Measurements from ENCODE around the gene NMRAL1.

Gene NMRAL1

DNA sequence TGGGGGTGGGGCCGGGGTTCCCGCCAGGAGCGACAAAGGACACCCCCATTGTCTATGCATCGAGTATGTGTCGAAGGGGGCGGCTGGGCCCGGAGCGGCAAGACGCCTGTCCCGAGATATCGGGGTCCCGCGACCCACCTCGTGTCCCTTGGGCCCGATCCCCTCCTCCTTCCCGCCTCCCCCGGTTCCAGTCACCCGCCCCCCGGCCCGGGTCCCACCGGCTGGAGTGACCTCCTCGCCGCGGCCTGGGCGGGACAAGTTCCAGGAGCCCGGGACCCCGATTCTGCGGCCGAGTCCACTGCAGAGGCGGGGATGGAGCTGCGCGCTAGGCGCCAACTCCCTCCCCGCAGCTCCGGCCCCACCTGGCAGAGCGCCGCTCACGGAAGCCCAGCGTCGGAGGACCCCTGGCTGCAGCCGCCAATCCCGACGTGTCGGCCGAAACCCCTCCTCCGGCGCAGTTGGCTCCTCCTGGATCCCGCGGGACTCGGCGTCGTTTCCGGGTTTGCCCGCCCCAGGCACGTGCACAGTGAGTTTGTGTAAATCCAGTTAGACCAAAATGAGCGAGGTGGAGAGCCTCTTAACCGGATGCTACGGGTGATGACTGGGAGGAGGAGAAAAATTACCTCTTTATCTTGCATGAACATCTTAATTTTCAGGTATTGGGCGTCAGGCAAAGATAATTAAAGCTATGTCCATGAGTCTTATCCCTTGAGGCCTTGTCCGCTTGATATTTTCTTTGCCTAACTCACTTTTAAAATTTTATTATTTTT, at the start of gene NMRAL1:
Gene NMRAL1, minus strand, starts transcription at position 434 of the 770 bp plus-strand sequence. CDS start 493 bp downstream, outside the sequence.
- peak; percentile 87 for DNase-seq (ENCODE audit: low read depth)

DNA sequence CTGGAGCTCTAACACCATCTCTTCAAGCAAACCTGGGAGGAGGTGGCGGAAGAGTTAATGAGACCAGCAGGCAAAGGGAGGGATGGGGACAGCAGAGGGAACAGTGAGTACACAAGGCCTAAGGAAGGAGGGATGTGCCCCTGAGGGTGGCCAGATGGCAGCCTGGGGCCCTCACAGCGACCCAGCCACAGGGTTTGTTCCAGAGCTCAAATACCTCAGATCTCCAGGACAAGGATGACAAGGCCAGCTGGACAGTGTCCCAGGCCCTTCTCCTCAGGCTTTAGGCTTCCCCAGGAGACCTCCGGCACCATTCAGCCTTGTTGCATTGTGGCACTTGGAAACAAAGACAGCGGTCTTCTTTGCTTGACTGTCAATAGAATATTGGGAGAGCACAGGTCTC, 49.3 kb upstream of the NMRAL1 start:
- no peak for DNase-seq (ENCODE audit: low read depth)

DNA sequence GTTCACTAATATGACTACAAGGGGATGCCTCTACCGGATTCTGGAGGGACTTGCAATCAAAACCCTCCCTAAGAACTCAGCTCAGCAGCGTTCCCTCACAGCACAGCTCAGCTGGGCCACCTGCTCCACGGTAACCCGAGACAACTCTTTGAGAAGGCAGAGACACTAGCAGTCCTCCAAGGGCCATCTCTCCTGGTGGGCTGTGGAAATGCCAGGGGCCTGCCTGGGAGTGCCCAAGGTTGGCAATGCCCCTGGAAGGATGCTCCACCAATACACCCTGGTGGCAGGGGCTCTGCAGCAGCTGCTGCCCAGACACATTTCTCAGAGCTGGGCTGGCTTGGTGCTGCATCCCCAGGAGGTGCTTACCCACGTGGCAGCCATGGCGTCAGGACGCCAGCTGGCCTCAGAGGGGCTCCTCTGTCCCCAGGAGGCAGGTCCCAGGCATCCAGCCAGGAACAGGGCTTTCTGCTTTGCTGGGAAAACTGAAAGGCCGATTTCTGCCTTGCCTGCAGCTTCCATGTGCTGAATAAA, 47.7 kb upstream of the NMRAL1 start:
- peak; percentile 46 for DNase-seq (ENCODE audit: low read depth)

DNA sequence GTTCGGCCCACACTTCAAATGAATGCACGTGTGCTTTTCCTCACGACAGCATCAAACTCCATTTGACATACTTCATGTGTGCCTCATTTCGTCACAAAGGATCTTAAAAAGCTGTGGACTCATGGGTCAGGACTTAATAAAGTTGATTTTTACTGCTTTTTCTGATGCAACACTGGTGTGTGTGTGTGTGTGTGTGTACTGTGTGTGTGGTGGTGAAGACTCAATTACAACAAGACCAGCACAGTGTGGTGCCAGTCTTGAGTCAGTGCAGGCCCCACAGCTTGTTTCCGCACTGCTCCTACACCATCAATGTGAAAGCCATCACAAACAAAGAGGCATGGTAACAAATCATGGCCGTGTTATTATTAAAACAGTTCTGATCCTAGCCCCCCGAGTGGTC, 46.5 kb upstream of the NMRAL1 start:
- DNase-seq (ENCODE audit: low read depth): peak; percentile 43

DNA sequence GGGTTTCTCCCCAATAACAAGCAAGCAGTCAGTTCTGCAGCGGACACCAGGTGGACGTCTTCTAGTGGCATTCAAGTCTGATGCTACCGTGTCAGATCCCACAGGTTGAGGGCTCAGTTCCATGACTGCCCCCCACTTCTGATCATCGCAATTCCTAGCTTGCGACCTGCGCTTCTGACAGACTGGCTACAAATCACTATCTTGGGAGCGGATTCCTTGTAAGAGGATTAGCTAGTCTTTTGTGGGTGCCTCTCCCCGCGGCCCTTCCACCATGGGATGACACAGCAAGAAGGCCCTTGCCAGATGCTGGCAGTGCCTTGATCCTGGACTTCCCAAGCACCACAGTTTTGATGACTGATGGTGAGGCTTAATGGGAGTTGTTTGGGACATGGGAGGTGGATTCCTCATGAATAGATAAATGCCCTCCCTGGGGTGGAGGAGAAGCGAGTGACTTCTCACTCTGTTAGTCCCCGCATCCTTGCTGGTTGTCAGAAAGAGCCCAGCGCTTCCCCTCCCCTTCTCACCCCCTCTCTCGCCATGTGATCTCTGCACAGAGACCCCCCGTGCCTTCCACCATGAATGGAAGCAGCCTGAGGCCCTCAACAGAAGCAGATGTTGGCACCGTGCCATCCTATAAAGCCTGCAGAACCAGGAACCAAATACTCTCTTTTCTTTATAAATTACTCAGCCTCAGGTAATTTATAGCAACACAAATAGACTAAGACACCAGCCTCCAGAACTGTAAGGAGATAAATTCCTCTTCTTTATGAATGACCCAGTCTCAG, 45.0 kb upstream of the NMRAL1 start:
- DNase-seq (ENCODE audit: low read depth): peak; percentile 72

DNA sequence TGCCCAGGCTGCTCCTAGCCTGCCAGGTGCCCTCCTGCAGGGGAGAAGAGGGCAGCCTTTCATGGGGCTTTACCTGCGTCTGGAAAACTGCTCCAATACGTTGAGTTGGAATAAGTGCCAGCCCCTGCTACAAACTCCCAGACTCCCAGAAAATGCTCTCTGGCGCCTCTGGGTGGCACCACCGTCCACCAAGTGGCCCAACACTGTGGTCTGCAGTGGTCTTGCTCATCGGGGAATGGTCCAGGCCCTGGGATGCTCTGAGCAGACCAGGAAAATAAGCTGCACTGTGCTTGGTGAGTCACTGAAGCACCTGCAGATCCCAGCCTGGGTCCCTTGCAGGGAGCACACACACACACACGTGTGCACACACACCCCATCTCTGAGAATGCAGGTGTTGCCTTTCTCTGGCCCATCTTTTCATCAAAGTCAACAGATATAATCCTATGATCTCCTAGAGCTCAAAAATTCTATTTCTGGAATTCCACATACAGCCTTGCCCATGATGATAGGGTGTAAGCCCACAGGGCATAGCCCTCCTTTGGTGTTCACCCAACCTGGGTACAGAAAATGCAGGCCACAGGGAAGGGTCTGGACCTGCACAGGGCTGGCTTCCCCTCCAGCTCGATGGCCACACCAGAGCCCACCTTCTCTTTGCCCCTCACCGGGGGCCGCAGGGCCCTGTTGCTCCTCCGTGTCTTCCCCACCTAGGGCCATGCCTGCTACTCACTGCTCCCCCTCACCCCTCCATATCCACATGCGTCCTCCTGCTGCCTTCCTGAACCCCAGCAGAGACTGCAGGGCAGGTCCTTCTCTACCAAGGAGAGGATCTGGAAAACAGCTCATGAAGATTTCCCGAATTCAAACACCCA, 43.6 kb upstream of the NMRAL1 start:
- peak; percentile 54 for DNase-seq (ENCODE audit: low read depth)

DNA sequence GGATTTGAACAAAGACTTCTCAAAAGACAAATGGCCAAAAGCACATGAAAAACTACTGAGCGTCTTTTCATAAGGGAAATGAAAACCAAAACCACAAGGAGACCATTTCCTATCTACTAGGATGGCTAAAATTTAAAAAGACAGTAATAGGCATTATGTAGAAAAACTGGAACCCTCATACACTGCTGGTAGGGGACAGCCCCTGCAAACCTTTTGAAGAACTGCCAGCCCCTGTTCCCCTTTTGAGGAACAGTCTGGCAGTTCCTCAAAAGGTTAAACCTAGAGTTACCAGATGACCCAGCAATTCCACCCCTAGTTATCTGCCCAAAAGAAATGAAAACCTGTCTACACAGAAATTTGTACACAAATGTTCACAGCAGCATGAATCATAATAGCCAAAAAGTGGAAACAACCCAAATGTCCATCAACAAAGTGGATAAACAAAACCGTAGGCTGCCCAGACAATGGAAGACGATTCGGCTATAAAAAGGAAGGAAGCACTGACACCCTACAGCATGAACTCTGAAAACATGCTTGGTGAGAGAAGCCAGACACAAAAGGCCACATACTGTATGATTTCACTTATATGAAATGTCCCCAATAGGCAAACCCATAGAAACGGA, 41.3 kb upstream of the NMRAL1 start:
- DNase-seq (ENCODE audit: low read depth): no peak

DNA sequence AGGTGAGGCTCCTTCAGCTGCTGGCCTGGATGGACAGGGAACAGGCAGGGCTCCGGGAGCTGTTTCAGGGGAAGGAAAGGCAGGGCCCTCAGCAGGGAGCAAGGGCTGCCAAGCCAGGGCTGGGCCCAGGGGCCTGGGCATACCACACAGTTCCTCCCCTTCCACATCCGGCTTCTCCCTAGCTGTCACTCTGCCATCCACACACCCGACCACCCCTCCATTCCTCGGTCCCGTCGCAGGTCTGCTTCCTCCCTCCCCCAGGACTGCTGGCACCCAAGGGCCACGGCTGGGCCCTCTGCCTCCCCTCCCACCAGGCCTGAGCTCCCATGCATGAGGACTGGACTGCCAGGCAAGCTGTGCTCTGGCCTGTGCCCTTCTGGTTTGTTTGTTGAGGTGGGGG, 40.2 kb upstream of the NMRAL1 start:
- no peak for DNase-seq (ENCODE audit: low read depth)

DNA sequence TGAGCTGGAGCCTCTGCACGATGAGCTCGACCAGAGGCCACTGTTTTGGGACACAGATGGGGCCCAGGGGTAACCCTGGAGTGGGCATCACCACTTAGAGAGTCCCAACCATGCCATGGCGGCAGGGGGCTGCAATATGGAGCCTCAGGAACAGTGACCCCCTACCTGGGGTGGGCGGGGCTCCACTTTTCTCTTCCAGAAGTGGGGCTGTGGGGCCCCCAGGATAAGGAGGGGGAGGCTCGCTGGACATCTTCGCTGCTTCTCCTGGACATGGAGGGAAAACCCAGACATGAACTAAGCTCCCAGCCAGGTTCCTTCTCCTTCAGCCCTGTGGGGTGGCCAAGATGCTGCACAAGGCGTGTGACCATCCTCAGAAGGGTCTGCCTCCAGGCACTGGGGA, 39.5 kb upstream of the NMRAL1 start:
- DNase-seq (ENCODE audit: low read depth): no peak

DNA sequence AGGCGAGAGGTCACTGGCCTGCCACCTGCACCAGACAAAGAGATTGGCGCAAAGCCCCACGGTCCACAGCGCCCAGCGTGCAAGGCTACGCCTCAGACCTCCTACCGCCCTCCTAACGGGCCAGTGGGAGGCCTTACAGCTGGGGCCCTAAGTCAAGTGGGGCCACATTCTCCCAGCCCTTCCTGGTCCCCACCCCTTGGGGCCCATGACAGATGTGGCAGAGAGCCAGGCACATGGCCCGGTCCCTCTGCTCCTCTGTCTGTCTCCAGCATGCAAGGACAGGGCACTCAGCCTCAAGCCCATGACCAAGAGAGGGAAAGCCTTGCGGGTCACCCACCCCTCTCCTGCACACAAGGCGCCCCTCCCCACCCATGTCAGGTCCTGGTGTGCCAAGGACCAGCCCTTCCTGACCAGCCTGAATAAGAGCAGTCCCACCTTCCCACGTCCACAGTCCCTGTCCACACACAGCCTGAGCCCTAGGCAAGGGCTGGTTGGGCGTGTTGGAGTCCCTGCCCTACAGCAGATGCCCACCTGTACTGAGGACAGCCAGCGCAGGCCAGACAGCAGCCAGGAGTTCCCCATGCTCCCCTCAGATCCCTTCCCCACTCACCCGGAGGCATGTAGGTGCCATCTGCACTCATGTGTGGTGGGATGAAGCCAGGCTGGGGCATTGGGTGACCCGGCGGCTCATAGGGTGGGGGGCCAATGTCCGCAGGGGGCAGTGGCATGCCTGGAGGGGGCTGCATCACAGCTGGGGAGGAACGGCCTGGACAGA, 38.8 kb upstream of the NMRAL1 start:
- no peak for DNase-seq (ENCODE audit: low read depth)

DNA sequence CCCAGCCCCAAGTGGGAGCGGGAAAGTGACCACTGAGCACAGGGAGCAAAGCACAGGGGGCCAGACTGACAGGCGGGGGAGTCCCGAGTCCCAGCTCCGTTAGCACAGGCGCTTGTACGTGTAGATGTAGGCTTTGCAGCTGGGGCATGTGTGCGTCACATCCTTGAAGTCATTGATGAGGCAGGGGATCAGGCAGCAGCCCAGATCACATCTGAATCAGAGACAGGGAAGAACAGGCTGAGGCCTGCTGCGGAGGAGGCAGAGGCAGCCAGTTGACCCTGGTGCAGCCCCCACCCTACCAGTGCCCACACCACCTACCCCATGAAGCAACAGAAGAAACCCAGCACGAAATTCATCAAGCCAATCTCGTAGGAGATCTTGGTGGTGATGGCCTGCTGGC, 38.0 kb upstream of the NMRAL1 start:
- DNase-seq (ENCODE audit: low read depth): no peak

DNA sequence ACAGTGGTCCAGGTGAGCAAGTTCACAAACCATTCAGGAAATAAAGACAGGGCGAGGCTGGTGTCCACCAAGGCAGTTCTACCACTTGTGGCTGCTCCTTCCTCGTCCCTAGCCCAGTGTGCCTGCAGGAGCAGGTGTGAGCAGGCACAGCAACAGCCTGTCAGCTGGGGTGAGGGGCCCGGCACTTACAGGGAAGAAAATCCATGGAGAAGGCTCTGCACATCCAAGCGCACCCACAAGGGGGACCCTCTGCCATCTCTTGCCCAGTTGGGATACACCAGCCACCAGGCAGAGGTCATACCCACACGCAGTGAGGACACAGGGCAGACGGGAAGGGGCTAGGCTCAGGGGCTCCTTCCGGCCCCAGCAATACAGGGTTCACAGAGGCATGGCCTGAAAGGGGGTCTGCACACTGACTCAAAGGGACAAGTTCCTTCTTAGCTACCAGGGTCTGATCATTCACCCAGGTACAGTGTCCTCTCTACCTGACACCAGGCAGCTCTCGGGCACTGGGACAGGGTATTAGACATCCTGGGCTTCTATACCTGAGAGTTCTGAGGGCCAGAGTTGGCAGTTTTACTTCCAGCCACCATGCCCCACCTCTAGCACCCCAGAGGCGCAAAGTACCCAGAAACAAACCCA, 37.1 kb upstream of the NMRAL1 start:
- peak; percentile 45 for DNase-seq (ENCODE audit: low read depth)

DNA sequence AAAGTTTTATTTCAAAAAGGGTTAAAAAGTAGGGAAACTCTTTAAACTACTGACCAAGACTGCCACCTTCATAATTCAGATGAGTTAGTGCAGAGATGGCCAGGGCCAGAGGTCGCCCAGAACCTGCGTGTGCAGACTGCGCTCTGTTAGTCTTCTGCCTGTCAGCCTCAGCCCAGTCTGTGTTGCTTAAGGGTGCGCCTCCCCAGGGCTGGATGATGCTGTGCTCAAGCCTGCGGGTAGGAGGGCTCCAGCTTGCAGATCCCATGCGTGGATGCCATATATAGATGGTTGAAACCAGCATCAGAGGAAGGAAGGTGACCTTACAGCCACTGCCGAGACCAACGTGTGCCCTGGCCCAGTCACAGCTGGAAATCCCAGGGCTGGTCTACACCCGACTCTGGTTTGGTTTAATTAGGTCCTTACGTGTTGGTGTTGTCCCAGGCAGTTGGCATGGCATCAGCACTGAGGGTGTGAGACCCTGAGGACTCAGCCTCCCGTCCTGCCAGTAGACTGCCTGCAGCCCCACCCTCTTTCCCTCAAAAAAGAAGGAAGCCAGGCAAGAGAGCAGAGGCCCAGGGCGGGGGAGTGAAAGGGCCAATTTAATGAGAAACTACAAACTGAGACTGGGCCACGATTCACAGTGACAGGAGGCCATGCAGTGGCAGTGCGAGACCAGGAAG, 36.5 kb upstream of the NMRAL1 start:
- no peak for DNase-seq (ENCODE audit: low read depth)

DNA sequence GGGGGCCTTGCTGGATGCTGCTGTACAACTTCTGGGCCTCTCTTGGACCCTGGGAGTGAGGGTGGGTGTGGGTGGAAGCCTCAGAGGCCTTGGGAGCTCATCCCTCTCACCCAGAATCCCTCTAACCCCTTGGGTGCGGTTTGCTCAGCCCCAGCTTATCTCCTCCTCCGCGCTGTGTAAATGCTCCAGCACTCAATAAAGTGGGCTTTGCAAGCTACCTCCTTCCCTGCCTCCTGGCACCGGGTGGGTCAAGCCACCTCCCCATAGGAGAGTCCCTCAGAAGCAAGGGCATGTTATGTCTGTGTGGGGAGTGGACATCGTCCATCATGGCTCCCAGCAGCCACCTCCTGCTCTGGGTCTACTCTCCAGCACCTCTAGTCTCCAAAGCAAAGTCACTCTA, 35.7 kb upstream of the NMRAL1 start:
- DNase-seq (ENCODE audit: low read depth): no peak

DNA sequence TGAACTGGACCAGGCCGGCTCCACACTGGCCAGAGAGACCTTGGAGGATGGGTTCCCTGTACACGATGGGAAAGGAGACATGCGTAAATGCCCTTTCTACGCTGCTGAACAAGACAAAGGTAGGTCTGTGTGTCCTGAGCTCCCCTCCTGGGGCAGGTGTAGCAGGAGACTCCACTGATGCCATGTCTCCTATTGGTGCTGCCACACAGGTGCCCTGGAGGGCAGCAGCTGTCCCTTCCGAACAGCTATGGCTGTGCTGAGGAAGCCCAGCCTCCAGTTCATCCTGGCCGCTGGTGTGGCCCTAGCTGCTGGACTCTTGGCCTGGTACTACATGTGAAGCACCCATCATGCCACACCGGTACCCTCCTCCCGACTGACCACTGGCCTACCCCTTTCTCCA, 35.0 kb upstream of the NMRAL1 start:
- DNase-seq (ENCODE audit: low read depth): no peak

DNA sequence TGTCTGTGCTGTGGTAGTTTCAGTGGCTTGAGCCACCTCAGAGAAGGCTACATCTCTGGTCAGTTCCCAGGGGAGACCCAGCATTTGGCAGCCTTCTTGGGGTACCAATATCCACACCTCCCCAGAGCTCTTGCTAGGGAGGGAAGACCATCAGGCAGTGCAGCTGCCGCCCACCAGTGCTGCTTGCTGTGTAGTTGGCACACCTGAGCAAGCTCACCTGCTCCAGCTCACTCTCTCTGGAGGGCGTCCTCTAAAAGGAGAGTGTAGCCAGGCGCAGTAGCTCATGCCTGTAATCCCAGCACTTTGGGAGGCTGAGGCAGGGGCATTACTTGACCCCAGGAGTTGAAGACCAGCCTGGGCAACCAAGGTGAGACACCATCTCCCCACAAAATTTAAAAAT, 34.4 kb upstream of the NMRAL1 start:
- DNase-seq (ENCODE audit: low read depth): no peak

DNA sequence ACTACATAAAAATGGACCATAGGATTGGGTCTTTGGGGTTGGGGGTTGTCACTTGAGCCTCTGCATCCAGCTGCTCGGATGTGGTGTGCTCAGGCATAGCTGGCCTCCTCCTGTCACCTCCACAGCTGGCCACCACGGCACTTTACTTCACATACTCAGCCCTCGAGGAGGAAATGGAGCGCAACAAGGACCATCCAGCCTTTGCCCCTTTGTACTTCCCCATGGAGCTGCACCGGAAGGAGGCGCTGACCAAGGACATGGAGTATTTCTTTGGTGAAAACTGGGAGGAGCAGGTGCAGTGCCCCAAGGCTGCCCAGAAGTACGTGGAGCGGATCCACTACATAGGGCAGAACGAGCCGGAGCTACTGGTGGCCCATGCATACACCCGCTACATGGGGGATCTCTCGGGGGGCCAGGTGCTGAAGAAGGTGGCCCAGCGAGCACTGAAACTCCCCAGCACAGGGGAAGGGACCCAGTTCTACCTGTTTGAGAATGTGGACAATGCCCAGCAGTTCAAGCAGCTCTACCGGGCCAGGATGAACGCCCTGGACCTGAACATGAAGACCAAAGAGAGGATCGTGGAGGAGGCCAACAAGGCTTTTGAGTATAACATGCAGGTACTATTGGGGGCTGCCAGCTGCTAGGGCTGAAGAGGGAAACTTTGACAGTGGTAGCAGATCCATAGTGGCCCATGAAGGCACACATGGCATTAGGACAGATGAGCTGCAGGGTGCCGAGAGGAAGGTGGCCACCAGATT, 33.3 kb upstream of the NMRAL1 start:
- no peak for DNase-seq (ENCODE audit: low read depth)

DNA sequence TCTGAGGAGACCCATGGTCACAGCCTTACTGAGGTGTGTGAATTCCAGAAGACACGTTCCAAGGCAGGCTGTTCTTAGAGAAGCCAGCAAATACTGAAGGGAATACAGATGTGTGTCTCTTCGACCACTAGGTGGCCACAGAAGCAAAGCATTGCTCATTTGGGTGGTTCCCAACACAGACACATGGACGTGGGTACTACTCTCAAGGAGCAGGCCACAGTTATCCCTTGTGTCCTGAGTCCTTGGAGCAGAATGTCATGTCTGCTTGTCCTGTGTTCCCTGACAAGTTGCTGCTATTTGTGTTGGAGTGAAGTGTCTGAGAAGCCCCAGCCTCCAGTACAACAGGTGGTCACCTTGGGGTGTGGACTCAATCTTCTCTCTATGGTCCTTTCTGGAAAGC, 32.0 kb upstream of the NMRAL1 start:
- DNase-seq (ENCODE audit: low read depth): peak; percentile 72

All from amniotic epithelial cell (primary cell).